Cerebellar cortex (tissue), 1 donor: ENCODE measurements around the gene KCNMA1.
"Not testable (repeated sequence)": the region's sequence is repeated elsewhere in the genome, so short reads cannot be mapped to it uniquely, and the experiment has no call there.

Experiments used
- DNase-seq: peaks from one replicate; pipeline ENCODE4 v3.0.0-alpha.2; 2015; ENCODE audit warnings: low spot score

Gene KCNMA1

GRCh38 chr10:77637532-77638320, at the start of gene KCNMA1:
Gene KCNMA1 (minus strand): TSS chr10:77637808.
- no peak for DNase-seq

GRCh38 chr10:77686650-77687417, 49.2 kb upstream of the KCNMA1 start:
- DNase-seq = no peak

- no peak for DNase-seq
Observed at GRCh38 chr10:77686096-77686495, 48.5 kb upstream of the KCNMA1 start.

- no peak for DNase-seq
Observed at GRCh38 chr10:77685432-77685831, 47.8 kb upstream of the KCNMA1 start.

GRCh38 chr10:77683088-77683432, 45.5 kb upstream of the KCNMA1 start:
- not testable (repeated sequence) for DNase-seq

GRCh38 chr10:77682393-77683087, 44.9 kb upstream of the KCNMA1 start:
- no peak for DNase-seq

GRCh38 chr10:77681839-77682238, 44.2 kb upstream of the KCNMA1 start:
- DNase-seq = no peak

- DNase-seq = no peak
Observed at GRCh38 chr10:77680811-77681210, 43.2 kb upstream of the KCNMA1 start.

- DNase-seq = no peak
Observed at GRCh38 chr10:77680065-77680464, 42.5 kb upstream of the KCNMA1 start.

- no peak for DNase-seq
Observed at GRCh38 chr10:77679217-77679616, 41.6 kb upstream of the KCNMA1 start.

GRCh38 chr10:77678146-77678545, 40.5 kb upstream of the KCNMA1 start:
- no peak for DNase-seq

GRCh38 chr10:77675347-77675746, 37.7 kb upstream of the KCNMA1 start:
- no peak for DNase-seq

GRCh38 chr10:77673515-77674140, 36.0 kb upstream of the KCNMA1 start:
- no peak for DNase-seq

- DNase-seq = no peak
Observed at GRCh38 chr10:77673101-77673500, 35.5 kb upstream of the KCNMA1 start.

GRCh38 chr10:77671594-77672252, 34.1 kb upstream of the KCNMA1 start:
- no peak for DNase-seq

GRCh38 chr10:77670817-77671443, 33.3 kb upstream of the KCNMA1 start:
- no peak for DNase-seq

- no peak for DNase-seq
Observed at GRCh38 chr10:77669892-77670291, 32.3 kb upstream of the KCNMA1 start.

- DNase-seq = no peak
Observed at GRCh38 chr10:77667426-77668324, 30.1 kb upstream of the KCNMA1 start.

GRCh38 chr10:77666821-77667220, 29.2 kb upstream of the KCNMA1 start:
- DNase-seq = peak; percentile 51

GRCh38 chr10:77664696-77665095, 27.1 kb upstream of the KCNMA1 start:
- DNase-seq = no peak
